Activated CD8-positive, alpha-beta memory T cell treated with anti-CD3 and anti-CD28 coated beads, Interleukin-2, amount 10 ng/mL, durations not matched to agents 7 days and 5 days (primary cell): ENCODE results near the gene RBM20. TPM values are rescaled to one million over a fixed set of nuclear protein-coding genes. Genes with fewer than 3 reads are reported as not detected.

Experiments
- ATAC-seq: fragments of 150-1000 bp; cut with Tn5 transposase; one replicate; pipeline ENCODE4 v1.10.0; 2021; ENCODE audit warnings: moderate library complexity
- CTCF ChIA-PET: fragments of 350-600 bp; sonication (Branson Sonifier 250); formaldehyde crosslinking; loops from one replicate; lab custom pipeline; 2021; ENCODE audit warnings: antibody characterized with exemption; lab: Charles Lee
- DNase-seq: peaks from one replicate; pipeline ENCODE4 v3.0.0-alpha.2; 2020
- H3K27ac Mint-ChIP-seq: one replicate; pipeline ENCODE4 v1.8.0; 2021; ENCODE audit warnings: mild to moderate bottlenecking, mixed read lengths
- H3K27me3 Mint-ChIP-seq: one replicate; pipeline ENCODE4 v1.8.0; 2021; ENCODE audit warnings: mixed read lengths
- H3K36me3 Mint-ChIP-seq: one replicate; pipeline ENCODE4 v1.8.0; 2021; ENCODE audit warnings: mild to moderate bottlenecking, mixed read lengths
- H3K4me1 Mint-ChIP-seq: one replicate; pipeline ENCODE4 v1.8.0; 2021; ENCODE audit warnings: mixed read lengths
- H3K4me3 Mint-ChIP-seq: one replicate; pipeline ENCODE4 v1.8.0; 2021; ENCODE audit warnings: mild to moderate bottlenecking, moderate library complexity, mixed read lengths
- H3K9me3 Mint-ChIP-seq: one replicate; pipeline ENCODE4 v1.8.0; 2022; ENCODE audit warnings: low read depth, mixed read lengths
- total RNA-seq, 2 experiments: library from RNA; stranded (reverse); gene quantifications; one replicate each; pipeline ENCODE4 v1.2.3, GENCODE V29; 2021

RBM20 gene
- total RNA-seq, 2 experiments from 2014 or later, result 0.06 to 0.07 TPM

GRCh38 chr10:110750931-110751330 lies 106.8 kb downstream of the RBM20 start:
- H3K9me3 Mint-ChIP-seq, result peaks cover 10% of the 10 kb centered on the region
- no peak for DNase-seq
- ATAC-seq, result no peak
- H3K27ac Mint-ChIP-seq, result no peak overlapping the region
- H3K4me3 Mint-ChIP-seq, result no peak overlapping the region
- no peaks in the 10 kb centered on the region for H3K27me3 Mint-ChIP-seq
- CTCF ChIA-PET, result no interaction called here
- H3K4me1 Mint-ChIP-seq, result peaks cover 54% of the 10 kb centered on the region
- peaks cover 16% of the 10 kb centered on the region for H3K36me3 Mint-ChIP-seq

GRCh38 chr10:110751850-110752249 lies 107.7 kb downstream of the RBM20 start:
- no peak for ATAC-seq
- Mint-ChIP-seq H3K4me3 (no peak overlapping the region), H3K27ac (no peak overlapping the region), H3K9me3 (peaks cover 10% of the 10 kb centered on the region), H3K4me1 (peaks cover 50% of the 10 kb centered on the region), H3K27me3 (peaks cover 4% of the 10 kb centered on the region), H3K36me3 (peaks cover 16% of the 10 kb centered on the region)
- DNase-seq, result no peak
- CTCF ChIA-PET, result no interaction called here

GRCh38 chr10:110753462-110753861 lies 109.3 kb downstream of the RBM20 start:
- peaks cover 6% of the 10 kb centered on the region for H3K27me3 Mint-ChIP-seq
- H3K36me3 Mint-ChIP-seq, result peaks cover 16% of the 10 kb centered on the region
- CTCF ChIA-PET, result no interaction called here
- no peak for DNase-seq
- no peak for ATAC-seq
- H3K4me3 Mint-ChIP-seq, result no peak overlapping the region
- peaks cover 37% of the 10 kb centered on the region for H3K4me1 Mint-ChIP-seq
- no peak overlapping the region for H3K27ac Mint-ChIP-seq
- peaks cover 10% of the 10 kb centered on the region for H3K9me3 Mint-ChIP-seq

- Mint-ChIP-seq H3K9me3 (peaks cover 7% of the 10 kb centered on the region), H3K4me3 (no peak overlapping the region), H3K27ac (no peak overlapping the region), H3K36me3 (peaks cover 9% of the 10 kb centered on the region), H3K27me3 (peaks cover 6% of the 10 kb centered on the region), H3K4me1 (peaks cover 35% of the 10 kb centered on the region)
- DNase-seq (no peak), ATAC-seq (no peak)
- CTCF ChIA-PET, result interaction anchor here (0.7 kb wide), 1 partner anchor 19 kb away, joined by 3 read pairs; no protein-coding TSS in a partner anchor
These were observed 110.4 kb downstream of the RBM20 start for GRCh38 chr10:110754375-110755105.

GRCh38 chr10:110755781-110756180 lies 111.6 kb downstream of the RBM20 start:
- H3K4me1 Mint-ChIP-seq, result peaks cover 32% of the 10 kb centered on the region
- CTCF ChIA-PET, result interaction anchor here (0.7 to 1.9 kb wide), 3 partner anchors 14 to 84 kb away, joined by 3 to 4 read pairs (median 3); no protein-coding TSS in a partner anchor
- peaks cover 5% of the 10 kb centered on the region for H3K36me3 Mint-ChIP-seq
- ATAC-seq, result no peak
- H3K27me3 Mint-ChIP-seq, result peaks cover 6% of the 10 kb centered on the region
- H3K27ac Mint-ChIP-seq, result no peak overlapping the region
- peaks cover 4% of the 10 kb centered on the region for H3K9me3 Mint-ChIP-seq
- no peak overlapping the region for H3K4me3 Mint-ChIP-seq
- DNase-seq, result no peak

- Mint-ChIP-seq H3K27ac (no peak overlapping the region), H3K4me1 (peaks cover 24% of the 10 kb centered on the region), H3K4me3 (no peak overlapping the region), H3K36me3 (peaks cover 5% of the 10 kb centered on the region), H3K9me3 (peaks cover 4% of the 10 kb centered on the region), H3K27me3 (peaks cover 6% of the 10 kb centered on the region)
- CTCF ChIA-PET, result interaction anchor here (1.0 to 1.9 kb wide), 2 partner anchors 17 to 85 kb away, joined by 4 read pairs; no protein-coding TSS in a partner anchor
- ATAC-seq (no peak), DNase-seq (no peak)
These were observed 112.7 kb downstream of the RBM20 start for GRCh38 chr10:110756876-110757275.

- Mint-ChIP-seq H3K36me3 (peaks cover 5% of the 10 kb centered on the region), H3K9me3 (peaks cover 4% of the 10 kb centered on the region), H3K4me1 (peaks cover 19% of the 10 kb centered on the region), H3K27ac (no peak overlapping the region), H3K4me3 (no peak overlapping the region), H3K27me3 (peaks cover 6% of the 10 kb centered on the region)
- CTCF ChIA-PET, result interaction anchor here (1.0 kb wide), 2 partner anchors 12 to 17 kb away, joined by 3 to 4 read pairs; no protein-coding TSS in a partner anchor
- ATAC-seq, result no peak
- no peak for DNase-seq
These were observed 113.5 kb downstream of the RBM20 start for GRCh38 chr10:110757586-110757985.

- CTCF ChIA-PET, result interaction anchor here (1.0 kb wide), 2 partner anchors 12 to 139 kb away, joined by 3 read pairs; no protein-coding TSS in a partner anchor
- peaks cover 6% of the 10 kb centered on the region for H3K27me3 Mint-ChIP-seq
These were observed 114.1 kb downstream of the RBM20 start for GRCh38 chr10:110758128-110758765.

GRCh38 chr10:110758898-110759297 lies 114.8 kb downstream of the RBM20 start:
- Mint-ChIP-seq H3K36me3 (peaks cover 4% of the 10 kb centered on the region), H3K4me3 (no peak overlapping the region), H3K27me3 (peaks cover 6% of the 10 kb centered on the region), H3K9me3 (peaks cover 4% of the 10 kb centered on the region), H3K4me1 (peaks cover 14% of the 10 kb centered on the region), H3K27ac (no peak overlapping the region)
- CTCF ChIA-PET, result interaction anchor here (1.0 kb wide), 1 partner anchor 138 kb away, joined by 3 read pairs; no protein-coding TSS in a partner anchor
- DNase-seq (no peak), ATAC-seq (no peak)

More at GRCh38 chr10:110758128-110758765, 114.1 kb downstream of the RBM20 start:
- Mint-ChIP-seq H3K9me3 (peaks cover 4% of the 10 kb centered on the region), H3K36me3 (peaks cover 5% of the 10 kb centered on the region), H3K27ac (no peak overlapping the region), H3K4me3 (no peak overlapping the region), H3K4me1 (peaks cover 19% of the 10 kb centered on the region)
- ATAC-seq (no peak), DNase-seq (no peak)

GRCh38 chr10:110759523-110759922 lies 115.4 kb downstream of the RBM20 start:
- no peaks in the 10 kb centered on the region for H3K36me3 Mint-ChIP-seq
- peaks cover 9% of the 10 kb centered on the region for H3K4me1 Mint-ChIP-seq
- ATAC-seq (no peak), DNase-seq (no peak)
- CTCF ChIA-PET, result interaction anchor here (1.0 kb wide), 1 partner anchor 137 kb away, joined by 3 read pairs; no protein-coding TSS in a partner anchor
- peaks cover 7% of the 10 kb centered on the region for H3K27me3 Mint-ChIP-seq
- H3K27ac Mint-ChIP-seq, result no peak overlapping the region
- no peaks in the 10 kb centered on the region for H3K9me3 Mint-ChIP-seq
- H3K4me3 Mint-ChIP-seq, result no peak overlapping the region

GRCh38 chr10:110762109-110762848 lies 118.1 kb downstream of the RBM20 start:
- DNase-seq (no peak), ATAC-seq (no peak)
- CTCF ChIA-PET, result interaction anchor here (1.2 kb wide), 1 partner anchor 16 kb away, joined by 4 read pairs; no protein-coding TSS in a partner anchor
- H3K36me3 Mint-ChIP-seq, result no peaks in the 10 kb centered on the region
- peaks cover 9% of the 10 kb centered on the region for H3K27me3 Mint-ChIP-seq
- H3K4me1 Mint-ChIP-seq, result peaks cover 11% of the 10 kb centered on the region
- H3K4me3 Mint-ChIP-seq, result no peak overlapping the region
- no peak overlapping the region for H3K27ac Mint-ChIP-seq
- H3K9me3 Mint-ChIP-seq, result no peaks in the 10 kb centered on the region

GRCh38 chr10:110762849-110763211 lies 118.7 kb downstream of the RBM20 start:
- Mint-ChIP-seq H3K27ac (no peak overlapping the region), H3K27me3 (peaks cover 9% of the 10 kb centered on the region)

GRCh38 chr10:110764378-110764777 lies 120.2 kb downstream of the RBM20 start:
- H3K4me3 Mint-ChIP-seq, result no peak overlapping the region
- no peaks in the 10 kb centered on the region for H3K36me3 Mint-ChIP-seq

More at GRCh38 chr10:110762849-110763211, 118.7 kb downstream of the RBM20 start:
- Mint-ChIP-seq H3K4me3 (no peak overlapping the region), H3K4me1 (peaks cover 11% of the 10 kb centered on the region), H3K36me3 (no peaks in the 10 kb centered on the region), H3K9me3 (no peaks in the 10 kb centered on the region)
- no peak for ATAC-seq
- CTCF ChIA-PET, result no interaction called here
- no peak for DNase-seq

More at GRCh38 chr10:110764378-110764777, 120.2 kb downstream of the RBM20 start:
- peaks cover 7% of the 10 kb centered on the region for H3K27me3 Mint-ChIP-seq
- CTCF ChIA-PET, result no interaction called here
- H3K9me3 Mint-ChIP-seq, result no peaks in the 10 kb centered on the region
- DNase-seq (no peak), ATAC-seq (no peak)
- no peak overlapping the region for H3K27ac Mint-ChIP-seq
- H3K4me1 Mint-ChIP-seq, result peaks cover 11% of the 10 kb centered on the region
